Lower leg skin (tissue), 4 donors: Measurements from ENCODE around the gene LIN9. TPM values are rescaled to one million over a fixed set of nuclear protein-coding genes. Genes with fewer than 3 reads are reported as not detected.

Source experiments
- DNase-seq, 2 donors: peaks; one replicate each; pipeline ENCODE4 v3.0.0-alpha.2; 2019; ENCODE audit warnings: low spot score in 2 of 2
- H3K4me3 ChIP-seq: fragments of 200-600 bp; sonication (generic); 2 replicates; pipeline ENCODE4 v1.5.1; 2017; ENCODE audit warnings: mild to moderate bottlenecking, low read depth; ENCODE audit not compliant: poor library complexity, severe bottlenecking
- POLR2A ChIP-seq, 2 donors: fragments of 450-650 bp; IDR thresholded peaks; one replicate each; pipeline ENCODE4 v1.6.1; 2016 to 2017; ENCODE audit warnings: antibody characterized with exemption in 2 of 2, mild to moderate bottlenecking in 1 of 2, moderate library complexity in 1 of 2
- WGBS, 2 donors: methylation state at CpG; one replicate each; pipeline ENCODE4 v1.1.5; 2018; 5-methylcytosine and 5-hydroxymethylcytosine counted together
- intact Hi-C: fragments of 100-400 bp; cut with DNase I; formaldehyde crosslinking; loops from one replicate; pipeline ENCODE4 v1.15.0; 2023; ENCODE audit warnings: low total_unique reads
- total RNA-seq, 4 donors: library from RNA; depleted of rRNA; stranded (reverse); fragments of >200 nt; gene quantifications; one replicate each; pipeline ENCODE4 v1.1.0, GENCODE V29; 2016
- TF ChIP-seq, protein P1 (sequence below), 3 donors: fragments of 450-650 bp; IDR thresholded peaks; one replicate each; pipeline ENCODE4 v1.5.1; 2016; ENCODE audit warnings: antibody characterized with exemption in 3 of 3, mild to moderate bottlenecking in 3 of 3, moderate library complexity in 2 of 3

LIN9 gene
- total RNA-seq, 4 donors from 2014 or later = 3.8 to 5.7 (median 4.9) TPM

DNA sequence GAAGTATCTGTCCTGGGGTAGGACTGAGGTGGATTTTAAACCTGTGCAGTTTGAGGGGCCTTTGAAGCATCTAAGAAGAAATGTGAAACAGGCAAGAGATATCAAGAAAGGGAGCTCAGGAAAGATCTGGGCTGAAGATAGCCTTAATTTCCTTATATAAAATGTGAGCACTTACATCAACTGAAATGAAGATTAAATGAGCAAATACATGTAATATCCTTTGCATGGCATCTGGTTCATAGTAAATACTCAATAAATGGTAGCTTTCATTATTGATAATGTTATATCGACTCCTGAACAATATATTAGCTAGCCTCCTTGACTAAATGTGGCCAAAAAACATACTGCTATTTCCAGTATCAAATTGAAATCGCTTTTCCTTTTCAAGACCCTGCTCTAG, 2.5 kb downstream of the LIN9 start:
- intact Hi-C loops = no loop called here
- TF ChIP-seq, protein P1, sequence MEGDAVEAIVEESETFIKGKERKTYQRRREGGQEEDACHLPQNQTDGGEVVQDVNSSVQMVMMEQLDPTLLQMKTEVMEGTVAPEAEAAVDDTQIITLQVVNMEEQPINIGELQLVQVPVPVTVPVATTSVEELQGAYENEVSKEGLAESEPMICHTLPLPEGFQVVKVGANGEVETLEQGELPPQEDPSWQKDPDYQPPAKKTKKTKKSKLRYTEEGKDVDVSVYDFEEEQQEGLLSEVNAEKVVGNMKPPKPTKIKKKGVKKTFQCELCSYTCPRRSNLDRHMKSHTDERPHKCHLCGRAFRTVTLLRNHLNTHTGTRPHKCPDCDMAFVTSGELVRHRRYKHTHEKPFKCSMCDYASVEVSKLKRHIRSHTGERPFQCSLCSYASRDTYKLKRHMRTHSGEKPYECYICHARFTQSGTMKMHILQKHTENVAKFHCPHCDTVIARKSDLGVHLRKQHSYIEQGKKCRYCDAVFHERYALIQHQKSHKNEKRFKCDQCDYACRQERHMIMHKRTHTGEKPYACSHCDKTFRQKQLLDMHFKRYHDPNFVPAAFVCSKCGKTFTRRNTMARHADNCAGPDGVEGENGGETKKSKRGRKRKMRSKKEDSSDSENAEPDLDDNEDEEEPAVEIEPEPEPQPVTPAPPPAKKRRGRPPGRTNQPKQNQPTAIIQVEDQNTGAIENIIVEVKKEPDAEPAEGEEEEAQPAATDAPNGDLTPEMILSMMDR (IDR thresholded peaks at IDR 0.05) = no peak
- no peak for TF ChIP-seq POLR2A (IDR thresholded peaks at IDR 0.05)
- no peak overlapping the region for H3K4me3 ChIP-seq
- whole genome bisulfite sequencing, 2 donors = 96 to 99% methylated on average over 2 of the region's 2 CpGs
- DNase-seq = no peak

DNA sequence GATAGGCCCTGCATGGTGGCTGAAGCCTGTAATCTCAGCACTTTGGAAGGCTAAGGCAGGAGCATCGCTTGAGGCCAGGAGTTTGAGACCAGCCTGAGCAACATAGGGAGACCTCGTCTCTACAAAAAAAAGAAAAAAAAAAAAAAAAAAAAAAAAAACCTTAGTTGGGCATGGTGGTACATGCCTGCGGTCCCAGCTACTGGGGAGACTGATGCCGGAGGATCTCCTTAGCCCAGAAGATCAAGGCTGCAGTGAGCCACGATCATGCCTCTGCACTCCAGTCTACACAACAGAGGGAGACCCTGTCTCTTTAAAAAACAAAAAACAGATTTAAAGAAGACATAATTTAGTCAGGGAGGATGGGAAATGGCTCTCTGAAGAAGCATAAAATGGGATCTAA, 3.8 kb downstream of the LIN9 start:
- H3K4me3 ChIP-seq = no peak overlapping the region
- intact Hi-C loops = no loop called here
- TF ChIP-seq, protein P1 (IDR thresholded peaks at IDR 0.05) = no peak
- TF ChIP-seq POLR2A (IDR thresholded peaks at IDR 0.05) = no peak
- DNase-seq = no peak
- WGBS, 2 donors = 85 to 87% methylated on average over 5 of the region's 5 CpGs

DNA sequence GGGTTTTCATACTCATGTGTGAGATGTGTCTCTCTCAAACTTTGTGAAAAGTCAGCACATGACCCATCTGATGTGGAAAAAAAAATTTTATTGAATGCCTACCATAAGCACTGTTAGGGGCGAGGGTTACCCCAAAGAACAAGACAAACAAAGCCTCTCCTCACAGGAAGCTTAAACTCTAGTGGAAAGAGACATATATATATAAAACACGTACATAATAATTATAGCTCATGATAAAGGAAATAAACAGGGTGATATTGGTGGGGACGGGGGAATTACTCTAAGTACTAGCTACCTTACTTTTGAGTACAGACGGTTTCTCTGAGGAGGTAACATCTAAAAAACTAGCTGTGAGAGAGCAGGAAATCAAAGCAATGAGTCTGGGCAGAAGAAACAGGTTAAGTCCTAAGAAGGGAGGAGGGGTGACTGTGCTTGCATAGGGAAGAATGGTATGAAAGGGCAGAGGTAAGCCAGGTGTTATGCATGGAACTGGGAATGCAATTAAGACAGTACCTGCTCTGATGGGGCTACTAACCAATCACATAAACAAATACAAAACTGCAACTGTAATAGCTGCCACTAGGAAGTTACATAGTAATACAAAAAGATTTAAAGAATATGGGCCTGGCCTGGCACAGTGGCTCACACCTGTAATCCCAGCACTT, 4.5 kb downstream of the LIN9 start:
- no peak for TF ChIP-seq POLR2A (IDR thresholded peaks at IDR 0.05)
- TF ChIP-seq, protein P1 (IDR thresholded peaks at IDR 0.05) = no peak
- no peak for DNase-seq
- intact Hi-C loops = no loop called here
- H3K4me3 ChIP-seq = no peak overlapping the region
- 94 to 95% methylated on average over 4 of the region's 4 CpGs for WGBS, 2 donors

DNA sequence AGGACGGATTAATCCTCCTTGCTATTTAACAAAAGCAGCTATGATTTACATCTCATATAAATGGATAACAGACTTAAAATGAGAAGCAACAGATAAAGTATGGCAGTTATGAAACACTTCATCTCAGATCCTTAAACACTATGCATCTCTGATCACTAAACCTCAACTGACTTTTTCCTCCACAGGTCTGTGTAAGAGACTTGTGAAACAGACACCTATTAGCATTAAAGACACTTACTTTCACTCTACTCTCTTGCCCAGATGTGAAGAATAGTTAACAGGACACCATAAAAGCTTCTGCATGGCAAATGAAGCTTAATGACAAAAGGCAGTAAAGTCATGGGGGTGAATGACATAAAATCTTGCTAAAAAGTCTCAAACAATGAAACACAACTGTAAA, 6.2 kb downstream of the LIN9 start:
- TF ChIP-seq POLR2A (IDR thresholded peaks at IDR 0.05) = no peak
- TF ChIP-seq, protein P1 (IDR thresholded peaks at IDR 0.05) = no peak
- intact Hi-C loops = no loop called here
- no peak overlapping the region for H3K4me3 ChIP-seq
- WGBS, 2 donors = 92 to 96% methylated on average over 1 of the region's 1 CpG
- no peak for DNase-seq

DNA sequence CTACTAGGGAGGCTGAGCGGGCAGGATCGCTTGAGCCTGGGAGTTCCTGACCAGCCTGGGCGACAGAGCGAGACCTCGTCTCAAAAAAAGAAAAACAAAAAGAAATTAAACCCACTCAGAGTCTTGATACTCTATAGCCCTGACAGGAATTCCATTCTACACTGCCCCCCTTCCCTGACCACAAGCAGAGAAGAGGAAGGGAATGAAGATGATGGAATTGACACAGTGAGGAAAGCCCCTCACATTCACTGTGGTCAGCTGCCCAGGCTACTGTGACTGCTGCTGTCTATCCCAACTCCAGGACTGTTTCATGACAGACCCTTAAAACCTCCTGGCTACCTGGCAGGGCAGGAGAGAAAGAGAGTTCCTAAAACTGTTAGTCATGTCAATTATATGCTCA, 12.1 kb downstream of the LIN9 start:
- 91 to 100% methylated on average over 5 of the region's 5 CpGs for WGBS, 2 donors
- intact Hi-C loops = no loop called here
- TF ChIP-seq POLR2A (IDR thresholded peaks at IDR 0.05) = no peak
- TF ChIP-seq, protein P1 (IDR thresholded peaks at IDR 0.05) = no peak
- no peak for DNase-seq
- no peak overlapping the region for H3K4me3 ChIP-seq

DNA sequence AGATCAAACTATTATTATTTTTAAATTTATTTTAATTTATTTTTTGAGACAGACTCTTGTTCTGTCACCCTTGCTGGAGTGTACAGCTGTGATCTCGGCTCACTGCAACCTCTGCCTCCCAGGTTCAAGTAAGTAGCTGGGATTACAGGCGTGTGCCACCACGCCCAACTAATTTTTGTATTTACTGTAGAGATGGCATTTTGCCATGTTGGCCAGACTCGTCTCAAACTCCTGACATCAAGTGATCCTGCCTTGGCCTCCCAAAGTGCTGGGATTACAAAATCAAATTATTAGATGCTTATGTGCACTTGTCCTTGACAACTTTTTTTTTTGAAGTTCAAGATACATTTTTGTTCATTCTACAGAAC, 15.4 kb downstream of the LIN9 start:
- 56 to 62% methylated on average over 4 of the region's 4 CpGs for WGBS, 2 donors
- H3K4me3 ChIP-seq = no peak overlapping the region
- intact Hi-C loops = no loop called here
- no peak for DNase-seq
- TF ChIP-seq POLR2A (IDR thresholded peaks at IDR 0.05) = no peak
- TF ChIP-seq, protein P1 (IDR thresholded peaks at IDR 0.05) = no peak
